Measurements from ENCODE around the gene MBOAT7. TPM values are rescaled to one million over a fixed set of nuclear protein-coding genes. Genes with fewer than 3 reads are reported as not detected.
A peak's percentile ranks its signal among the peaks of the same experiment; 100 is the strongest.

Gene MBOAT7
- total and polyA plus RNA-seq, 8 donors: 48.1 to 102 (median 56.3) TPM

GRCh38 chr19:54124393-54124792 lies 65.0 kb downstream of the MBOAT7 start:
- intact Hi-C loops (cut with DNase I): no loop called here
- DNase-seq (peak in 1 of 4 donors; percentile 57), ATAC-seq (no peak)
- no peak for TF ChIP-seq CTCF (IDR thresholded peaks at IDR 0.05)
- no peak overlapping the region for H3K27ac ChIP-seq
- no peak overlapping the region for H3K4me3 ChIP-seq
- H3K9me3 ChIP-seq: no peaks in the 10 kb centered on the region
- no peaks in the 10 kb centered on the region for H3K27me3 ChIP-seq
- H3K4me1 ChIP-seq: no peaks in the 10 kb centered on the region
- peaks cover 0 to 100% of the 10 kb centered on the region in 2 donors for H3K36me3 ChIP-seq

- no peak for ATAC-seq
- intact Hi-C loops (cut with DNase I): no loop called here
- Histone ChIP-seq H3K27ac (no peak overlapping the region), H3K27me3 (no peaks in the 10 kb centered on the region), H3K4me1 (no peaks in the 10 kb centered on the region), H3K4me3 (no peak overlapping the region), H3K9me3 (no peaks in the 10 kb centered on the region), H3K36me3 (peaks cover 0 to 99% of the 10 kb centered on the region in 2 donors)
- TF ChIP-seq CTCF (IDR thresholded peaks at IDR 0.05): no peak
- no peak for DNase-seq
Observed at GRCh38 chr19:54123682-54124081, 65.7 kb downstream of the MBOAT7 start.

Other genes starting within 250 kb of the MBOAT7 start
- under 1 TPM in 1 of 2 donors, not detected in 1; 0.03 TPM for gene CACNG8, start 226.6 kb downstream of the MBOAT7 start, total RNA-seq
- under 1 TPM; 0.04 to 0.15 (median 0.09) TPM for gene CACNG8, start 226.6 kb downstream of the MBOAT7 start, polyA plus RNA-seq (ENCODE audit: insufficient read length in 6 of 6)
- gene CACNG6, start 197.9 kb downstream of the MBOAT7 start, total RNA-seq: 1 to 10 TPM in 1 of 2 donors, not detected in 1; 2.5 TPM
- 1 to 10 TPM in 1 of 6 donors, under 1 TPM in 5; 0.17 to 1.2 (median 0.41) TPM for gene CACNG6, start 197.9 kb downstream of the MBOAT7 start, polyA plus RNA-seq (ENCODE audit: insufficient read length in 6 of 6)
- 10 to 100 TPM in 1 of 2 donors, under 1 TPM in 1; 0.44 to 12.1 TPM for gene VSTM1, start 125.7 kb downstream of the MBOAT7 start, total RNA-seq
- gene VSTM1, start 125.7 kb downstream of the MBOAT7 start, polyA plus RNA-seq (ENCODE audit: insufficient read length in 6 of 6): under 1 TPM in 4 of 6 donors, not detected in 2; 0.20 to 0.32 (median 0.29) TPM
- not detected for gene TARM1, start 108.2 kb downstream of the MBOAT7 start, total RNA-seq
- under 1 TPM in 5 of 6 donors, not detected in 1; 0.24 to 0.46 (median 0.31) TPM for gene TARM1, start 108.2 kb downstream of the MBOAT7 start, polyA plus RNA-seq (ENCODE audit: insufficient read length in 6 of 6)
- gene OSCAR, start 88.8 kb downstream of the MBOAT7 start, total RNA-seq: 10 to 100 TPM; 13.2 to 57.1 TPM
- under 1 TPM; 0.43 to 0.70 (median 0.56) TPM for gene OSCAR, start 88.8 kb downstream of the MBOAT7 start, polyA plus RNA-seq (ENCODE audit: insufficient read length in 6 of 6)
- 100 to 1,000 TPM in 1 of 2 donors, 10 to 100 TPM in 1; 81.9 to 126 TPM for gene NDUFA3, start 86.7 kb downstream of the MBOAT7 start, total RNA-seq
- 100 to 1,000 TPM in 3 of 6 donors, 10 to 100 TPM in 3; 60.4 to 117 (median 96.6) TPM for gene NDUFA3, start 86.7 kb downstream of the MBOAT7 start, polyA plus RNA-seq (ENCODE audit: insufficient read length in 6 of 6)
- gene TFPT, start 73.9 kb downstream of the MBOAT7 start, total RNA-seq: 10 to 100 TPM; 17.4 to 18.7 TPM
- gene TFPT, start 73.9 kb downstream of the MBOAT7 start, polyA plus RNA-seq (ENCODE audit: insufficient read length in 6 of 6): 10 to 100 TPM; 14.3 to 19.9 (median 18.6) TPM
- 10 to 100 TPM; 46.8 to 49.5 TPM for gene PRPF31, start 73.8 kb downstream of the MBOAT7 start, total RNA-seq
- 10 to 100 TPM; 56.7 to 65.3 (median 63.5) TPM for gene PRPF31, start 73.8 kb downstream of the MBOAT7 start, polyA plus RNA-seq (ENCODE audit: insufficient read length in 6 of 6)
- 10 to 100 TPM; 35.2 to 46.0 TPM for gene CNOT3, start 51.8 kb downstream of the MBOAT7 start, total RNA-seq
- gene CNOT3, start 51.8 kb downstream of the MBOAT7 start, polyA plus RNA-seq (ENCODE audit: insufficient read length in 6 of 6): 10 to 100 TPM; 59.2 to 75.0 (median 64.0) TPM
- 1 to 10 TPM; 5.4 to 6.5 TPM for gene LENG1, start 29.9 kb downstream of the MBOAT7 start, total RNA-seq
- gene LENG1, start 29.9 kb downstream of the MBOAT7 start, polyA plus RNA-seq (ENCODE audit: insufficient read length in 6 of 6): 10 to 100 TPM in 1 of 6 donors, 1 to 10 TPM in 5; 6.6 to 10.9 (median 8.2) TPM
- 10 to 100 TPM; 45.3 to 74.0 TPM for gene TMC4, start 16.4 kb downstream of the MBOAT7 start, total RNA-seq
- gene TMC4, start 16.4 kb downstream of the MBOAT7 start, polyA plus RNA-seq (ENCODE audit: insufficient read length in 6 of 6): 10 to 100 TPM; 29.1 to 39.7 (median 32.0) TPM
- 10 to 100 TPM; 32.2 to 34.4 TPM for gene TSEN34, start 1.7 kb upstream of the MBOAT7 start, total RNA-seq
- 10 to 100 TPM; 39.7 to 60.6 (median 45.6) TPM for gene TSEN34, start 1.7 kb upstream of the MBOAT7 start, polyA plus RNA-seq (ENCODE audit: insufficient read length in 6 of 6)
- gene RPS9, start 11.3 kb upstream of the MBOAT7 start, total RNA-seq: 1,000 to 10,000 TPM; 1,023 to 1,099 TPM
- 1,000 to 10,000 TPM; 1,996 to 2,208 (median 2,085) TPM for gene RPS9, start 11.3 kb upstream of the MBOAT7 start, polyA plus RNA-seq (ENCODE audit: insufficient read length in 6 of 6)
- 10 to 100 TPM; 21.8 to 90.8 TPM for gene LILRB3, start 33.4 kb upstream of the MBOAT7 start, total RNA-seq
- 1 to 10 TPM; 2.1 to 3.0 (median 2.4) TPM for gene LILRB3, start 33.4 kb upstream of the MBOAT7 start, polyA plus RNA-seq (ENCODE audit: insufficient read length in 6 of 6)
- 10 to 100 TPM in 1 of 2 donors, 1 to 10 TPM in 1; 7.3 to 51.5 TPM for gene LILRA6, start 53.2 kb upstream of the MBOAT7 start, total RNA-seq
- under 1 TPM; 0.53 to 0.83 (median 0.64) TPM for gene LILRA6, start 53.2 kb upstream of the MBOAT7 start, polyA plus RNA-seq (ENCODE audit: insufficient read length in 6 of 6)
- 10 to 100 TPM; 11.9 to 16.5 TPM for gene LILRB5, start 67.7 kb upstream of the MBOAT7 start, total RNA-seq
- 1 to 10 TPM; 3.3 to 4.9 (median 4.4) TPM for gene LILRB5, start 67.7 kb upstream of the MBOAT7 start, polyA plus RNA-seq (ENCODE audit: insufficient read length in 6 of 6)
- gene LILRB2, start 91.5 kb upstream of the MBOAT7 start, total RNA-seq: 10 to 100 TPM; 10.5 to 54.9 TPM
- 1 to 10 TPM; 1.2 to 2.2 (median 1.7) TPM for gene LILRB2, start 91.5 kb upstream of the MBOAT7 start, polyA plus RNA-seq (ENCODE audit: insufficient read length in 6 of 6)
- gene LILRA5, start 123.6 kb upstream of the MBOAT7 start, total RNA-seq: 10 to 100 TPM in 1 of 2 donors, 1 to 10 TPM in 1; 4.2 to 52.8 TPM
- 1 to 10 TPM in 1 of 6 donors, under 1 TPM in 4, not detected in 1; 0.44 to 1.2 (median 0.67) TPM for gene LILRA5, start 123.6 kb upstream of the MBOAT7 start, polyA plus RNA-seq (ENCODE audit: insufficient read length in 6 of 6)
- gene LILRA4, start 149.6 kb upstream of the MBOAT7 start, total RNA-seq: 1 to 10 TPM; 1.8 to 2.3 TPM
- under 1 TPM in 2 of 6 donors, not detected in 4; 0.10 to 0.12 TPM for gene LILRA4, start 149.6 kb upstream of the MBOAT7 start, polyA plus RNA-seq (ENCODE audit: insufficient read length in 6 of 6)
- gene LAIR1, start 175.4 kb upstream of the MBOAT7 start, total RNA-seq: 100 to 1,000 TPM in 1 of 2 donors, 10 to 100 TPM in 1; 66.9 to 172 TPM
- gene LAIR1, start 175.4 kb upstream of the MBOAT7 start, polyA plus RNA-seq (ENCODE audit: insufficient read length in 6 of 6): 10 to 100 TPM in 1 of 6 donors, 1 to 10 TPM in 5; 5.0 to 11.1 (median 6.4) TPM
- not detected for gene TTYH1, start 225.9 kb upstream of the MBOAT7 start, total RNA-seq
- 10 to 100 TPM in 1 of 6 donors, 1 to 10 TPM in 5; 2.3 to 13.4 (median 4.7) TPM for gene TTYH1, start 225.9 kb upstream of the MBOAT7 start, polyA plus RNA-seq (ENCODE audit: insufficient read length in 6 of 6)

All from left lung (tissue), 10 donors.